HG03571 (cell line): ENCODE data around the gene GSE1.

Experiments
- ATAC-seq: cut with Tn5 transposase; IDR thresholded peaks from one replicate; pipeline ENCODE4 v1.9.1; 2021; ENCODE audit not compliant: unreplicated experiment

GSE1 gene

DNA sequence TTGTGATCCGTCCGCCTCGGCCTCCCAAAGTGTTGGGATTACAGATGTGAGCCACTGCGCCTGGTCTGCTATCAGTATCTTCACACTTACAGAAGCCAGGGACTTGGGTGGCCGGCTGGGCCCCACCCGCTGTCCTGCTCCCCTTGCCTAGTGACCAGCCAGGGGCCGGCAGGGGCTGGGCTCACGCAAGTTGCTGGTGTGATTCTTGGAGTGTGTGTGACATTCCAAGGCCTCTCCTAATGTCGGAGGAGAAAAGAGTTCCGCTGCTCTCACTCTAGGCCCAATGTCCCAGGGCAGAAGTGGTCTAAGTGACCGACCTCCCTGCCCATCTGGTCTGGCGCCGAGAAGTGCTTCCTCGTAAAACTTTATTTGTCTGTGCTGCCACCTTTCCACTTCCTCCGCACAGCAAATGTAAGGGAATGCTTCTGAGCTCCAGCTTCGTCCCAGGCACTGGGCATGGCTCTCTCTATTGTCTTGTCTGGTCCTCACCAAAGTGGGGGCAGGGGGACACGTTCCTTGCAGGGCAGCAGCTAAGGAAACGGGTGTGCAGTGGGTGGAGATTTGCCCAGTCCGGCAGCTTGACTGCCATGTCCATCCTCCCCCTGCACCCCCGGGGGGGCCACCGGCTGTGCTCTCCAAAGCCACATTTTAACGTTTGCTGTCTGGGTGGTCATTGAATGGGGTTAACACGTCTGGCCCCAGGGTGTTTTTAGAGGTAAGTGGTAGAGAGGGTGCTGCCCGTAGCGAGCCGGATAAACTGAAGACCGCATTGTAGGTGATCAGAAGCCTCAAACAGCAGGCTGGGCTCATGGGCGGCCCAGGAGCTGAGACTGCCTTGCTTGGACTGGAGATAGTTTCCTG lies 7.8 kb upstream of the GSE1 start:
- ATAC-seq, result no peak

DNA sequence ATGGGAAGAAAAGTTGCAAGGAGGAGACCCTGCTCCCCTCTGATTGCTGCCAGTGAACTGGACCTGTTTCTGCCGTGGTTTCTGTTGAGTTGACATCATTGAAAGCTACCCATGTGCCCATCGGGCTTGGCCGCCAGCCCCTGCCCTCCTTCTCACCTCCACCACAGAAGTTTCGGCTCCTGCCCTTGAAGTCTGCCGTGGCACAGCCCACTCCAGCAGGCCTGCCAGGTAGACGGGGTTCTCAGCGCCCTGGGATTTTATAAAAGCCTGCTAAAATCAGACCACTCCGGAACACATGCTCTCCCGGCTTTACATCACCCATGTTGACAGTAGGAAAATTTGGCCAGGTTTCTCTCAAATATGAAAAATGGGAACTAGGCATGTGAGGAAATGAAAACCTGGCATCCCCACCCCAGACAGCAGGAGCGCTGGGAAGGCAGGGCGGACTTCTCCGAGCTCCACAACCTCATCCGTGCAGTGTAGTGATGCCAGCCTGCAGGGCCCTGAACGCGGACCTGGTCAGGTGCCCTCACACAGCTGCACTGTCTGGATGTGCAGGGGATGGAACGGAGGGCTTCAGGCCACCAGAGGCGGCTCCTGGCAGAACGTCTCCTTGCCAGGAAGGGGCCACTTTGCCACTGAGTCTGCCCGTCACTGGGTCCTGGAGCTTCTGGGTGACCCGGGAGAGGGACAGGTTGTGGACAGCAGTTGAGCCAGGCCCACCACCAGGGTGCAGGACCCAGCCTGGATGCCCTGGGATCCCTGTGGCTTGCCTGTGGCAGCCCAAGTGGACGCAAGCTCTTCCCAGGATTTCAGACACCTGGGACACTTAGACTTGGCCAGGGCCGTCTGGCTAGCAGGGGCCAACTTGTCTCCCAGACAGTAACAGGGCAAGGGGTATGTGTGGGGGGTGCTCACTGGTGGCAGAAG lies 6.9 kb upstream of the GSE1 start:
- ATAC-seq, result no peak

DNA sequence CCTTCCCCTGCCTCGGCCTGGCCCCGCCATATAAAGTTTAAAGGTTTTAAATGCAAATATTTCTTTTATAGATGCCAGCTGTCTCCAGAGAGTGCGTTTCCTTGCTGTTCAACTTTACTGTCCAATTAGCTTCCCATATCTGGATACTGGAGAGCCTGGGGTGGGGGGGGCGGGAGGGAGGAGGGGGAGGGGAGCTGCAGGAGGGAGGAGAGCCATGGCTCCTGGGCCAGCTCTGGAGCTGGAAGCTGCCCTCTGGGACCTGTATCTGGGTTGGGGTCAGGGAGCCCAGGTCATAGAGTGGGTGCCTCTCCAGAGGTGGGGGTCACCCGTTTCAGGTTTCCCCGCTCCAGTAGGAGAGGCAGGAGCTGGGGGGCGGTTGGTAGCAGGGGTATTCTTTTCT lies 6.2 kb upstream of the GSE1 start:
- no peak for ATAC-seq

DNA sequence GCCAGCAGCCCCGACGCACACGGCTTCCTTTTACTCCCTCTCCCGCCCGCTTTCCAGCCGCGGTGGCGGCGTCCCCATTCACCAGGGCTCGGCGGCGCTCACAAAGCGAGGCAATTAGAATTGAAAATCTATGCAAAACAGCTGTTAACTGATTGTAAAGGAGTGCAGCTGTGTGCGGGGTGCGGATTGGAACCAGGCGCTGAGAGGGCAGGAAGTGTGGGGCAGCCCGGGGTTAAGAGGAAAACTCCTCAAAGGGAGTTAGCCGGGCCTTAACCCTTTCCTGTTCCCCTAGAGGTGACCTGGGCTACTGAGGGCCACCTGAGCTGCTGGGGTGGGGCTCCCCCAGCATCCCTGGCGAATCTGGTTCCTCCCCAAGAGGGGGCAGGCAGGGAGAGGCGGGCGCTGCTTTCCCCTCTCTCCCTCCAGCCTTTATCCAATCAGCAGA lies 5.8 kb upstream of the GSE1 start:
- no peak for ATAC-seq

DNA sequence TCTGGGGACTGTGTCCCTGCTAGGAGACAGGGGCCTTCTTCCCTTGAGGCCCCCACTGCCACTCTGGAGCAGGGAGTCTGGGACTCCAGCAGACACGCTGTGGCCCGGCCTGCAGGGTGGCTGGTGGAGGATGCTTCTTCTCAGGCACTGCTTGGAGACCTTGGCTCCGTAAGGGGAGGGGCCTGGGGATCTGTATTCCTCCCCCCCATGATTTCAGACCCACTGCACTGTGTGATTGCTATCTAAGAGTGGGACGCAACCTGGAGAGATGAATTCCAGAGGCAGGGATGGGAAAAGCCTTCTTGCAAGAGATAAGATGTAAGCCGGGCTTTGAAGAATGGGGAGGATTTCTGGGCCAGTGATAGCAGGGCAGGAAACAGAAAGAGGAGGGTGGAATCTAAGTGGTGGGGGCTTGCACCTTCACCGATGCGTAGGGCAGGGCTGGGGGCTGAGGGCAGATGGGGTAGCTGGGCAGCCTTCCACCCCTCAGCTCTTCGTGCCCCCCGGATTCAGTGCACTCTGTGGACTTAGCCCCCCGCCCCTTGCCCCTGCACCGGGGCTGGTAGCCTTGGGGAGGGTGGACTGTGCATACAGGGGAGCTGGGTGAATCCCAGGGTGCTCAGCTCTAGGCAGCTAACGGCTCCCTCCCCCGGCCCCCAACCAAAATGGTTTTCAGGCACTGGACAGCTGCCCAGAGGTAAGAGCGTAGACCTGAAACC lies 5.2 kb upstream of the GSE1 start:
- ATAC-seq, result no peak

DNA sequence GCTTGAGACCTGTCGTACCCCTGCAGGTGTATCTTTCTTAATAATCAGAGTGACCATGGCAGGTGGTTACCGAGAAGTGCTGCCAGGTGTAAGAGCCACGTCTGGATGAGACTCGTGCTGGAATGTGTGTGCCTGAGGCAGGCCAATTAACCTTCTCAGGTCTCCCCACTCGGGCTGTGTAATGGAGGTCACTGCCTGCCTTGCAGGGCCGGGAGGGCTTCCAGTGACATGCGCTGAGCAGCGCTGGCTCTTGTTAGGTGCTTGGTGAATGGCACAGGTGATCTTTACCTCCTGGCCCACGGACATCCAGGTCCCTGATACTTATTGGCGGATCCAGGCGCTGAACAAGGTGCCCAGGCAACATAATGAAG lies 4.6 kb upstream of the GSE1 start:
- ATAC-seq, result no peak

DNA sequence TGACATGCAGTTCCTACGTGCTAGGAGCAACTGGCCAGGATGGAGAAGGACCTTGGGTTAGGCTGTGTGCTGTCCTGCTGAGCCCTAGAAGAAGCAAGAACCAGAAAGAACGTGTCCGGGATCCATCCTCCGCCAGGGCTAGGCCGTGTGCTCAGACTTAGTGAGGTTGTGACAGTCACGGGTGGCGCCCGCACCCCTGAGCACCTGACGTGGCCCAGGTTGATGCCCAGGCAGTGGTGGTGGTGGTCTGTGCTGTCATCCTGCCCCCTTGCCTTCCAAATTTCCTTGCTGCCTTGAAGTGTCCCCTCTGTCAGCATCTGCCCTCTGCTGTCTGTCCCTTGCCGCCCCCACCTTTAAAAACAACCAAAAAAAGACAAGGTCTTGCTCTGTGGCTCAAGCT lies 4.2 kb upstream of the GSE1 start:
- ATAC-seq, result no peak

DNA sequence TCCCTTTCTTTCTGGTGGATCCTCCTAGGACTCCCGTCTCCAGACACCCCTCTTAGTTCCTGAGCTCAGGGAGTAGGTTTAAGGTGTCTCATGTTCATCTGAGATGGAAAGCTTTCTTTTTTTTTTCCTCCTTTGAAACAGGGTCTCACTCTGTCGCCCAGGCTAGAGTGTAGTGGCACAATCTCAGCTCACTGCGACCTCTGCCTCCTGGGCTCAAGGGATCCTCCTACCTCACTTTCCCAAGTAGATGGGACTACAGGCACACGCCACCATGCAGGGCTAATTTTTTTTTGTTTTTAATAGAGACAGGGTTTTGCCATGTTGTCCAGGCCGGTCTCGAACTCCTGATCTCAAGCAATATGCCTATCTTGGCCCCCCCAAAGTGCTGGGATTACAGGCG lies 3.6 kb upstream of the GSE1 start:
- ATAC-seq, result no peak

DNA sequence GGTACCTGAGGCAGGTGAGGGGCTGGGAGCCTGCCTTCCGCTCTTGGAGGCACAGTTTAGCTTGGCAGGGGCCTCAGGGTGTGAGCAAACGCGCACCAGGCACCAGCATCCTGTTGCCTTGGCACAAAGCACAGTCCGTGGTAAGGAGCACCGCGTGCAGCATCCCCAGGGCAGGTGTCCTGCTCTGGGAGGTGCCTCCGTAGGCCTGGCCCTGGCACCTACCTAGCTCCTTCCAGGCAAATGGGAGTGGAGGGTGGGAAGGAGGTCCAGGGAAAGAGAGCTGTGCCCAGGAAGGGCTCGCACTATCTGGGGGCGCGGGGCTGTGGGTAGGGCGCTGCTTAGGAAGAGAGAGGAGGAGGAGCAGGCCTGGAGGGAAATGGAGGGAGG lies 3.1 kb upstream of the GSE1 start:
- ATAC-seq, result no peak

DNA sequence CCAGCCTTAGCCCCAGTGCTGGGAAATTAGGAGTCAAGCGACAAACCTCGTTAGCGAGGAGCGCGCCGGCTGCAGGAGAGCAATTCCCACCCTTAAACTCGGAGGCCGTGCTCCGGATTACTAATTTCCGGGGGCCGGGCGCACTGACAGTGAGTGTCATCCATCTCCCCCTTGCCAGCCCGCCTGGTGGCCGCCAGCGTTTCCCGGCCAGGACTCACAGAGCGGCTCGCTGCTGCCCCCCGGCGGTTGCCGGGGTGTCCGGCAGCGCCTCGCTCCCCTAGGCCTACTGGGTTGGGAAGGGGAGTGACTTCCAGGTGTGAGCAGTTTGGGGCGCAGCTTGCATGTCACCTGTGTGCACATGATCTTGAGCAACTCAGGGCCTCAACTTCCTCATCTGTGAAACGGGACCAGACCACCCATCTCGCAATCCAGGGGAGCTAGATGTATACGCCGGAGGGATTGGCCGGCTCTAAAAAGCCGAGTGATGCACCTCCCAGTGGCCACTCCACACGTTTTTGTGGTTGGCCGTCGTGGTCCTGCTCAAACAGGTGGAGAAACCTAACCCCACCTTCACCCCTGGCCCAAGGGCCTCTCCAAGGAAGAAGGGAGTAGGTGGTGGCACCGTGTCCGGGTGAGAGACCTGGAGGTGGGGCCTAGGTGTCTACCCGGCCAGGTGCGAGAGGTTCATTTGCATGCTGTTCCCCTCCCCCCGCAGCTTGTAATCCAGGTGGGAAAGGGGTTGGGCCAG lies 2.5 kb upstream of the GSE1 start:
- no peak for ATAC-seq

DNA sequence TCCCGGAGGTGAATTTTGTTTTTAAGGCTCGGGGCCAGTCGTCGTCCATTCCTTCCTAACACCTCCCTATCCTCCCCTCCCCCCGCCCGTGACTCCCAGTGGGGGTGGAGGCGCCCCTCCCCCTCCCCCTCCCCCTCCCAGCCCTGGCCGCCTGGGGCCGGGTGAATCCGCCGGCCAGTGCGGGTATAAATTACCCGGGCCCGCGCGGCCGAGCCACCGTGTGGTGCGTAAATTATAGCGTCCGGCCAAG lies 2.0 kb upstream of the GSE1 start:
- no peak for ATAC-seq

DNA sequence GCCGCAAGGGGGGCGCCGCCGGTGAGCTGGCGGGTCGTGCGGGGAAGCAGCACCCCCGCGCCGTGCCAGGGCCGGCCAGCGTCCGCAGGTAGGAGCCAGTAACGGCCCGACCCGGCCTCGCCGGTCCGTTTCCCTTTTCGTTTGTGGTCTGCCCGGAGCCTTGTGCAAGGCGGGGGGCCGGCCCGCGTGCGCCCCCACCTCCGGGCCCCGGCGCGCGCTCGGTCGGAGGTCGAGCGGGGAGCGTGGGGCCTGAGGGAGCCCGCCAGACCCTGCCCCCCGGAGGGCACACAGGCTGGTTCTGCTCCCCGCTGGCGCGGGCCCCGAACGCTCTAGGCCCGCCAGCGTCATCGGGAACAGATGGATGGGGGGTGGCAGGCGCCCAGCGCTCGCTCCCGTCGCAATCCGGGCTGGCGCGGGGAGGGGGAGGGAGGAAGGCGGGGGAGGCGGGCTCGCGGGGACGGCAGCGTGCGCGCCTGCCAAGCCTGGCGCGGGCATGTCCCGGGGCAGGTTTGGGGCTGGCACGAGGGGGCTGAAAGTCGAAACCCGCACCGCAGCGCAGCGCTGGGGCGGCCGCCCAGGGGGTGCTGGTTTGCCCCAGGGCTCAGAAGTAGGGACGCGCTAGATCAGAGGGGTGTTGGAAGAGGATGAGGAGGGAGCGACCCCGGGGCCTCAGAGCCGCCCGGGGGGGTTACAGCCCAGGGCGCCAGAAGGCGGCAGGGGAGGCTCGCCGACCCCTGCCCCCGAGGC lies 1.5 kb upstream of the GSE1 start:
- no peak for ATAC-seq

DNA sequence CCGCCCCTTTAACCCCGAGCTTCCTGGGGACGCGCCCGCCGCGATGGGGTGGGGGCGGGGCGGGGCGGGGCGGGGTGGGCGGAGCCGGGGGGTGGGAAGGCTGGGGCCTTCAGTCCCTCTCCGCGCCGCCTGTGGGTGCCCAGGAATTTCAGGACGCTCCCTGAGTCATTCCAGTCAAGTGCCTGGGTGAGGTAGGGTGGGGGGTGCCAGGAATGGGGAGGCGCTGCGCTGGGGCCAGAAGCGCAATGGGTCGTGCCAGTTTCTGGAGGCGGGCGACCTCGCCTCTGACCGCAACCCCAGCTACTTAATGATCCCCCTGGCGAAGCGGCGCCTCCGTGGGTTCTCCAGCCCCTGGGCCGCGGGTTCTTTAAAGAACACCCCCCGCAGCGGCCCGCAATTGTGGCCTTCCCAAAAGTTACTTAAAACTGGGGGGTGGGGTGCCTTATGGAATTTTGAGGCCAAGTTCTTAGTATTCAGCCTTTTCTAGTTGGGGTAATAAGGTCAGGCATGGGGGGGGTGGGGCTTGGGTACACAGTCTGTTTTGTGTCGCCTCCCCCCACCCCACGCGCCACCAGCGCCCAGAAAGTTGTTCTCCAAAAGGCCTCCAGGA lies 826 bp upstream of the GSE1 start:
- ATAC-seq, result no peak

DNA sequence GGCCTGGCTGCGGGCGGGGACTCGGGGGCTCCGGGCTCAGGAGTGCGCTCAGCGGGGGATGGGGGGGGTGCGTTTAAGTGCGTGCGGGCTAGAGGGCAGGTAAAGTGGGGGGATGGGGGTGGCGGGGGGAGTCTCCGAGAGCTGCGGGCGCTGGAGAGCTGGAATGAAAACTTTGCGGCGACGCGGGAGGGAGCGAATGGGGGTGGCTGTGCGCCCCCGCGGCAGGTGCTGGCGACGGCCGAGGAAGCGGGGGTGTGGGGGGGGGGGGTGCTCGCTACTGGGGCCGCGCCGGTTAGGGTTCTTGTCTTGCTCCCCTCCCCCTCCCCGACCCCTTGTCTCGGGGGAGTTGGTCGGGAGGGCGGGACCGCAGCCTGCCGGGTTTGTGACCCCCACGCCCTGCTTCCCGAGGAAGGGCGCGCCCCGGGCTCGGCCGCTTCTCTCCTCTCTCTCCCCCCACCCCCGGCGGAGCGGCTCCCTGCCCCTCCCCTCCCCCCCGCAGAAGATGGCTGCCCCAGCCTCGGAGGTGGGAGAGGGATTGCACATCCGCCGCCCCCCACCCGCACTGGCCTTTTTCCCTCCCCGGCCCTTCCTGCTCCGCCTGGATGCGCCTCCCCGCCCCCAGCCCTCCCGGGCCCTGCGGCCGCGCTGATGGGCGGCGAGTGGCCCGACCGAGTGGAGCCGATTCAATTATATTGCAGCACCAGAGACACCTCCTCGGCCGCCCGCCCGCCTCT lies 649 bp downstream of the GSE1 start:
- no peak for ATAC-seq

DNA sequence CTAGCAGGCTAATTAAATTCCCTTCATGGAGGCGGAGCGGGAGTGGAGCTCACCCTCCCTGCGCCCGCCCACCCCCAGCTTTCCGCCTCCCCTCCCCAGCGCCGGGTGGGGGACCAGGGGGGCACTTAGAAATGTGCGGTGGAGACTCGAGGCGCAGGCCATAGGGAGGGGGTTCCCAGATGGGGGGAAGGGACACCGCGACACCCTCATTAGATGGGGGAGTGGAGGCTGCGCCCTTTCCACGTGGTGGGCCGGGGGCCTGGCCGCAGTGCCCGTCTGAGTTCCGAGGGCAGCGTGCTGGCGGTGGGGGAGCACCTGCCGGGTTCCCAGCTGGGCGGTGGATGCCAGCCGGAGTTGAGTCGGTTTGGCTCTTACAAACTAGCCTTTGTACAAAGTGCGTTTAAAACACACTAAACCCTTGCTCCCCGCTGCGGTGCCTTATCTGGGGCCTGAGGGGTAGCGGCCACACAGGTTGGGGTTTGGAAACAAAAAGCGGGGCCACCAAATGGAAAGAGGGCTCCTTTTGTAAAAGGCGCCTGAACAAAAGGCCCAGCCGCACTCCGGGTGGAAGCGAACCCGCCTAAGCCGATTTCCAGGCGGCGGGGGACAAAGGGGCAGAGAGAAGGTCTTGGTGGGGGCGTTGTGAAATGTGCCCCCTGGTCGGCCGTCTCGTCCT lies 1.4 kb downstream of the GSE1 start:
- ATAC-seq, result no peak

DNA sequence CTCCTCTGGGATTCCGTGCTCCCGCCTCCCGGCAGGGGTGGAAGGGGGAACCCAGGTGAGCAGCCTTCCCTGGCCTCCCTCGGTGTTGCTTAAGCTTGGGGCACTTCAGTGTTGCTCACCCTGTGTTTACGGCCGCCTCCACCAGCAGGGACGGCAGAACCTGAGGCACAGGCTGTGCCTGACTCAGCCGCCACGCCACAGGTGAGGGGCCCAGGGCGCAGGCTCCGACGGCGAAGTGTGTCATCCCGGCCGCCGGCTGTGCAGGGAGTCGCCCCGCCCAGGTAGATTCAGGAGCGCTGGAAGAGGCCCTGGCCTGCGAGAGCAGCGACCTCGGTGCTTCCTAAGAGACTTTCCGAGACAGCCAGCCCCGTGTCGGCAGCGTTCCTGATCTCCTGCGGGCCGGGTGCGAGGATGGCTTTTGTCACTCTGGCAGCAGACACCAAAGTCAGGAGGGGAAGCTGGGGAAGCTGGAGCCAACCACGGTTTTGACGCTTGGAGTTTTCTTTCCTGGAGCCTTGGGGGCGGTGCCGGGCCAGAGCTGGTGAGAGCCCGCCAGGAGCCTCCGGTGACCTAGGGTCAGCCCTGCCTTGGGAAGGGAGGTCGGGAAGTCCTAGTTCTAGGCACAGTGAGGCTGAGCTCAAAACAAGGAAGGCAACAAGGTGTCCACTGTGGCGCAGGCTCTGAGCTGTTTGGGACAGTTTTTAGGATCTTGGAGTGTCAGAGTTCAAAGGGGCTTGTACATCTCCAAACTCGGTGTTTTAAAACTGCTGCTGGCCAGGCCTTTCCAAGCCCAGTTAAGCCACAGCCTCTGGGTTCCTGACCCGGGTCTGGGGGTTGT lies 2.1 kb downstream of the GSE1 start:
- no peak for ATAC-seq

DNA sequence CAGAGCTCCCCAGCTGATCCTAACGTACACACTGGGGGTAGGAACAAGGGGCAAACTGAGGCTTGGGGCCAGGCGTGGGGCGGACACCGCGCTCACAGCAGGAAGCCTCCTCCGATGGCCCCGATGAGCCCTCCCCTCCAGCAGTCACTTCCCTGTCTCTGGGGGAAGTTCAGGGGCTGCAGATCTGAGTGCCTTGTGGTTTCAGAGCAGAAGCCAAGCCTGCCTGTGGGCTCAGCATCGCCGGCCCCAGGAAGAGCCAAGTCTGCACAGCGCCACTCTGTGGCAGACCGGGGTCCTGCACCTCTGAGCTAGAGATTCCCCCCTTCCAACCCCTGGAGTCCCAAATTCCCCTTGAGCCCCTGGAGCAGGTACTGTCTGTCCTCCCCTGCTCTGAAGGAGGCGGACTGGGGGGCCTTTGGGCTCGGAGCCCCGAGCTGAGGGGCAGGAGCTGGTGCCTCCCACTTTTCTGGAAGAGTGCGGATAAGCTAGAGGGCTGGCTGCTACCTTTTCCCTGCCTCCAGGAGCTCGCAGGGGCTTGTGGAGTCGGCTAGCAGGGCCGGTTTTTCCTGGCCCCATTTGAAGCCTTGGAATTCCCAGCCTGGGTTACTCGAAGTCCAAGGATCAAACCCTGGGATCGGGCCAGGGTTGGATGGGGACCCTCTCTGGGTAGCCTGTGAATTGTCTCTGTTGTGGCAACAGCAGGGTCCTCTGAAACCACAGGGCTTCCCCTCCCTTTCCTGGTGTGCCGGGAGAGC lies 2.9 kb downstream of the GSE1 start:
- ATAC-seq, result peak; percentile 32
